Esophagus muscularis mucosa (tissue), 3 donors: ENCODE data around the gene FADS1.

Experiments used
- POLR2A ChIP-seq: fragments of 450-650 bp; IDR thresholded peaks from one replicate; pipeline ENCODE4 v1.6.1; 2017; ENCODE audit warnings: antibody characterized with exemption, moderate library complexity, mild to moderate bottlenecking, low read depth
- TF ChIP-seq, protein P1 (sequence below), 3 experiments: fragments of 200-600 bp in 2 of 3; fragments of 450-650 bp in 1 of 3; sonication (generic) in 2 of 3; IDR thresholded peaks; one replicate each; pipeline ENCODE4 v1.5.1; 2017 to 2019; ENCODE audit warnings: antibody characterized with exemption in 3 of 3, mild to moderate bottlenecking in 2 of 3, moderate library complexity in 1 of 3

DNA sequence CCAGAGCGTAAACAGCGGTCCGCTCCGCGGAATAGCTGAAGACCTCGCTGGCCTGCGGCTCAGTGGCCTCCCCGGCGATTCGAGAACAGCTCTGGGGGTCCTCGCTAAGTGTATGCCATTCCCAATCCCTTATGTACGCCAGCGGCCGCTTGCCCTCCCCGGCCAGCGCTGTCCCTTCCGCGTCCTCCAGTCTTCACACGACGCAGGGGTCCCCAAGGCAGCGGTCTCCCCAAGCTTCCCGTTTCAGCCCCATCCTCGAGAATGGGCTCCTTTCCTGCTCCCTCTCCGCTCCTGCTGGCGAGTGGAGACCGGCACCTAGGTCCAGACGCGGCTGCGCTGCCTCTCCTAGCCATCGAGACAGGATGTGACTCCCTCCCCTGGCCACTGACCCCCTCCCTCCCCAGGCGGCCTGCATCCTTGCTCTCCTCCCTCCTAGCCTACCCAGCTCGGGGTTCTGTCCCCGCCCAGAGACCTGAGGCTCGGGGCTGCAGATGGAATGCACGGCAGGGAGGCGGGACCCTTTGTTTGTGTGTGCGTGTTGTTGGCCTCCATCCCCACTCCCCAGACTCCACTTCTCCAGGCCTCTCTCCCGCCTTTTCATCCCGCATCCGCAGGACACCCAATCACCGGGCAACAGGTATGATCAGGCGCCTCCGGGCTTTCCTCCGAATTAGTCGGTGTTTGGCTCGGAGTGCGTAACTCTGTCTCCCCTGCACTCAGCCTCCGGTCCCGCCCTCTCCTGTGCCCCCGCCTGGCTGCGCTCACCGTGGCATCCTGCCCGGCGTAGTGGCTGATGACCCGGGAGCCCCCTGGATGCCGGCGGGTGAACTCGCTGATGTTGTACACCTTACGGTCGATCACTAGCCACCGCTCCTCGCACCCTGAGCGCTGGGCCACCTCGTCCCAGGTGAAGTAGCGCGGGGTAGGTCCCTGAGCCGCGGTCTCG lies 740 bp downstream of the FADS1 start:
- TF ChIP-seq POLR2A, result no peak
- TF ChIP-seq, protein P1, sequence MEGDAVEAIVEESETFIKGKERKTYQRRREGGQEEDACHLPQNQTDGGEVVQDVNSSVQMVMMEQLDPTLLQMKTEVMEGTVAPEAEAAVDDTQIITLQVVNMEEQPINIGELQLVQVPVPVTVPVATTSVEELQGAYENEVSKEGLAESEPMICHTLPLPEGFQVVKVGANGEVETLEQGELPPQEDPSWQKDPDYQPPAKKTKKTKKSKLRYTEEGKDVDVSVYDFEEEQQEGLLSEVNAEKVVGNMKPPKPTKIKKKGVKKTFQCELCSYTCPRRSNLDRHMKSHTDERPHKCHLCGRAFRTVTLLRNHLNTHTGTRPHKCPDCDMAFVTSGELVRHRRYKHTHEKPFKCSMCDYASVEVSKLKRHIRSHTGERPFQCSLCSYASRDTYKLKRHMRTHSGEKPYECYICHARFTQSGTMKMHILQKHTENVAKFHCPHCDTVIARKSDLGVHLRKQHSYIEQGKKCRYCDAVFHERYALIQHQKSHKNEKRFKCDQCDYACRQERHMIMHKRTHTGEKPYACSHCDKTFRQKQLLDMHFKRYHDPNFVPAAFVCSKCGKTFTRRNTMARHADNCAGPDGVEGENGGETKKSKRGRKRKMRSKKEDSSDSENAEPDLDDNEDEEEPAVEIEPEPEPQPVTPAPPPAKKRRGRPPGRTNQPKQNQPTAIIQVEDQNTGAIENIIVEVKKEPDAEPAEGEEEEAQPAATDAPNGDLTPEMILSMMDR (IDR thresholded peaks at IDR 0.05), result no peak
